Measurements from ENCODE around the gene DYRK1A.

Gene DYRK1A

DNA sequence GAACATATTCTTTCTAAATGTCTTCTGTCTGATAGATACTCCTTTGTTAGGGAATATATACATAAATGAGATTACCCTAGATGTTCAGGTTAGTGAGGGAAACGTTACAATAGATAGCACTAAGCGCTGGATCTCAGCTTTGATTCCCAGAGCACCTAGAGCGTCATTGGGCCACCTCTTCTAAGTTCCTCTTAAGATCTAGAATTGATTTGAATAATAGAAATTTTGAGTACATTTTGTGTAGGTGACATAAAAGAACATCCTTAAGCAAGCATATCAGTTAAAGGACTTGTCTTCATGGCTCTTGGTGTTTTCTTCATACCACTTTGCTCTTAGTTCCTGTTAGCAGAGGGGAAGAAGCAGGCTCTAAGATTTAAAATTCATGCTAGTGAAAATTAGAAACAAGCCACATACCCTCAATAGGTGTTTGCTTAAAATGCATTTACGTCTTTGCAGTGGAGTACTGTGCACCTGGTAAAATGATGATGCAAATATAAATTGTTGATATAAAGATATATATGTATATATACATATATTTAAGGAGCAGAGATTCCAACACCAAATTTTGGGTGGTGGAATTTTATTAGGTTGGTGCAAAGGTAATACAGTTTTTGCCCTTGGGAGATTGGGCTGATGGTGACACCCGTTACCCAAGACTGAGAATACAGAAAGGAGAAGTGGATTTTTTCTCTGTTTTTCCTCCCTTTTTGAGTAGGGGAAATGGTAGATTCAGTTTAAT, 47.1 kb downstream of the DYRK1A start:
- Mint-ChIP-seq H3K4me1 (ENCODE audit: low read depth) (peaks cover 46% of the 10 kb centered on the region), H3K4me3 (no peak overlapping the region), H3K9me3 (no peaks in the 10 kb centered on the region), H3K27me3 (ENCODE audit: low read depth) (no peaks in the 10 kb centered on the region), H3K27ac (no peak overlapping the region), H3K36me3 (ENCODE audit: low read depth) (peaks cover 7% of the 10 kb centered on the region)

DNA sequence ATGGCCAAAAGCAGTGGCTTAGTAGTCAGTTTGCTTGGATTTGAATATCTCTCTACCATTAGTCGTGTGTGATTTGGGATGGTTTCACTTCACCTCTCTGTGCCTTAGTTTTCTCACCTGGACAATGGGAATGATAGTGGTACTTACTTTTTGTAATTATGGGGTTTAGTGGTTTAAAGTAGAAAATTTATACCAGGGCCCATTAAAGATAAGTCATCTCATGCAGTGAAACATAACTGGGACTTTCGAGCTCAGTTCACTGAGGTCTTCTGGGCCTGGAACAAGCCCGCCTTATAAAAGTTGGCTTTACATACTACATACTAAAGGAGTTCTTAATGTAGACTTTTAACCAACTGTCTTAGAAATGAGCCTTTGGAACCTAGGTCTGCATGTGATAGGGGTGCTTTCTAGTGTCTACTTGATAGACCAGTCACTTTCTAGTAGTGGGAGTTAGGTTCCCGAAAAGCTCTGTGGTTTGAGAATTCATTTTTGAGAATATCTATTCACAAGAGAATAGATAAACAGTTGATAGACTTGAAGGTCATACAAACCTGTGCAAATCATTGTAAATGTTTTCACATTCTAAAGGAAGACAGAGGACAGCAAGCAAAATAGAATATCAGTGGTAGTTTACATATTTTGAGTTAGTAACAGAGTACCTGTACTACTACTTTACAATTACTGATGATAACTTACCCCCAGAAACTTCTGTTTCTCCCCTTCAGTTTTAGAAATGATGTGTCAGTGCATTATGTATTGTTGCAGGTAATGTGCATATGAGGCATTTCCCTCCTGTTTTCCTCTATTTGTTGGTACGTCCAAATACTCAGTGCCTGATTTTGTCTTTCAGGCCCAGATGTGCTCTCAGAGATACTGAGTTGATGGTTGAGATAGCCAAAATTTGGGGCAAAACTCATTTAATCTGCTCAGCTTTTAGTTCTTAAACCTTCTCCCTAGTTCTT, 48.0 kb downstream of the DYRK1A start:
- Mint-ChIP-seq H3K36me3 (ENCODE audit: low read depth) (peaks cover 6% of the 10 kb centered on the region), H3K4me3 (no peak overlapping the region), H3K27me3 (ENCODE audit: low read depth) (no peaks in the 10 kb centered on the region), H3K27ac (peak overlapping the region; percentile 58), H3K9me3 (no peaks in the 10 kb centered on the region), H3K4me1 (ENCODE audit: low read depth) (peaks cover 52% of the 10 kb centered on the region)

DNA sequence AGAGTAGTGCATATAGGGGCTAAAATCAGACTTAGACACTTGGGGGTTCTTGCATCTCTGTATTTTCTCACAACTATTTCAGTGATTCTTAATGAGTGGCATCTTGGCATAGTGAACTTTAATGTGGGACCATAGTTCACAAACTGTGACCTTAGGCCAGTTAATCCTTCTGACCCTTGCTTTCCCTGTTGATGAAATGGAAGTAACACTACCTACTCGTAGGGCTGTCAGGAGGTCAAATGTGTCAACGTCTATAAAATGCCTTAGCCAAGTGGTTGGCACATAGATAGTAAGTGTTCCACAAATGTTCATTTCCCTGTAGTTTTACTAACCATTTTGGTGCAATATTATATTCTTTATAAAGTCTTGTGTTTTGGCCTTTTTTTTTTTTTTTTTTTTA, 49.4 kb downstream of the DYRK1A start:
- Mint-ChIP-seq H3K36me3 (ENCODE audit: low read depth) (peaks cover 11% of the 10 kb centered on the region), H3K27ac (no peak overlapping the region), H3K27me3 (ENCODE audit: low read depth) (no peaks in the 10 kb centered on the region), H3K9me3 (no peaks in the 10 kb centered on the region), H3K4me3 (no peak overlapping the region), H3K4me1 (ENCODE audit: low read depth) (peaks cover 51% of the 10 kb centered on the region)

- no peak overlapping the region for H3K27ac Mint-ChIP-seq
- H3K27me3 Mint-ChIP-seq (ENCODE audit: low read depth): no peaks in the 10 kb centered on the region
- no peak overlapping the region for H3K4me3 Mint-ChIP-seq
- H3K4me1 Mint-ChIP-seq (ENCODE audit: low read depth): peaks cover 50% of the 10 kb centered on the region
- H3K36me3 Mint-ChIP-seq (ENCODE audit: low read depth): peaks cover 12% of the 10 kb centered on the region
- H3K9me3 Mint-ChIP-seq: no peaks in the 10 kb centered on the region
Observed at GRCh38 chr21:37416914-37417313, 50.3 kb downstream of the DYRK1A start.

GRCh38 chr21:37419228-37419906, 52.8 kb downstream of the DYRK1A start:
- Mint-ChIP-seq H3K4me3 (peak overlapping the region; percentile 4), H3K4me1 (ENCODE audit: low read depth) (peaks cover 40% of the 10 kb centered on the region), H3K36me3 (ENCODE audit: low read depth) (peaks cover 21% of the 10 kb centered on the region), H3K9me3 (no peaks in the 10 kb centered on the region), H3K27me3 (ENCODE audit: low read depth) (no peaks in the 10 kb centered on the region), H3K27ac (peak overlapping the region; percentile 26)

GRCh38 chr21:37421306-37421705, 54.7 kb downstream of the DYRK1A start:
- Mint-ChIP-seq H3K4me1 (ENCODE audit: low read depth) (peaks cover 27% of the 10 kb centered on the region), H3K27ac (no peak overlapping the region), H3K36me3 (ENCODE audit: low read depth) (peaks cover 27% of the 10 kb centered on the region), H3K9me3 (no peaks in the 10 kb centered on the region), H3K4me3 (no peak overlapping the region), H3K27me3 (ENCODE audit: low read depth) (no peaks in the 10 kb centered on the region)

DNA sequence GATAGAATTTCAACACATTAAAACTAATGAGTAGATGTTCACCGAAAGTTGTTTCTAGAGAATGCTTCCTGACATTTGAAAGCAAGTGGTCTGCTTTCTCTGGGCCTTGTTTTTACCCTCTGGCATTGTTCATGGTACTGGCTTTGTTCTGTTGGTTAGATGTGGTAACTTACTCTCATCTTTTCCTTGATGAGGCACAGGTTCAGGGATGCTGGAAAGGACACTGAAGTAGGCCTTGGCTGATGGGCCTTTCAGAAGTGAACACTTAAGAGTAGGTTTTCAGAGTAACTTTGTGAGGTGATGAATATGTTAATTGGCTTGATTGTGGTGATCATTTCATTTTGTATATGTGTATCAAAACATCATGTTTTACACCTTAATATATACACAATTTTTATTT, 55.8 kb downstream of the DYRK1A start:
- H3K27me3 Mint-ChIP-seq (ENCODE audit: low read depth): no peaks in the 10 kb centered on the region
- no peak overlapping the region for H3K27ac Mint-ChIP-seq
- no peak overlapping the region for H3K4me3 Mint-ChIP-seq
- no peaks in the 10 kb centered on the region for H3K9me3 Mint-ChIP-seq
- H3K4me1 Mint-ChIP-seq (ENCODE audit: low read depth): peaks cover 29% of the 10 kb centered on the region
- H3K36me3 Mint-ChIP-seq (ENCODE audit: low read depth): peaks cover 27% of the 10 kb centered on the region

GRCh38 chr21:37423103-37423502, 56.5 kb downstream of the DYRK1A start:
- Mint-ChIP-seq H3K4me1 (ENCODE audit: low read depth) (peaks cover 26% of the 10 kb centered on the region), H3K9me3 (no peaks in the 10 kb centered on the region), H3K36me3 (ENCODE audit: low read depth) (peaks cover 29% of the 10 kb centered on the region), H3K27ac (peak overlapping the region; percentile 2), H3K4me3 (no peak overlapping the region), H3K27me3 (ENCODE audit: low read depth) (no peaks in the 10 kb centered on the region)

- Mint-ChIP-seq H3K4me1 (ENCODE audit: low read depth) (peaks cover 23% of the 10 kb centered on the region), H3K4me3 (no peak overlapping the region), H3K27me3 (ENCODE audit: low read depth) (no peaks in the 10 kb centered on the region), H3K27ac (no peak overlapping the region), H3K36me3 (ENCODE audit: low read depth) (peaks cover 34% of the 10 kb centered on the region), H3K9me3 (no peaks in the 10 kb centered on the region)
Observed at GRCh38 chr21:37424396-37424795, 57.8 kb downstream of the DYRK1A start.

- no peak overlapping the region for H3K27ac Mint-ChIP-seq
- H3K4me1 Mint-ChIP-seq (ENCODE audit: low read depth): peaks cover 21% of the 10 kb centered on the region
- H3K4me3 Mint-ChIP-seq: no peak overlapping the region
- no peaks in the 10 kb centered on the region for H3K27me3 Mint-ChIP-seq (ENCODE audit: low read depth)
- H3K36me3 Mint-ChIP-seq (ENCODE audit: low read depth): peaks cover 32% of the 10 kb centered on the region
- H3K9me3 Mint-ChIP-seq: no peaks in the 10 kb centered on the region
Observed at GRCh38 chr21:37425001-37425400, 58.4 kb downstream of the DYRK1A start.

GRCh38 chr21:37425684-37426083, 59.1 kb downstream of the DYRK1A start:
- H3K4me1 Mint-ChIP-seq (ENCODE audit: low read depth): peaks cover 23% of the 10 kb centered on the region
- peaks cover 30% of the 10 kb centered on the region for H3K36me3 Mint-ChIP-seq (ENCODE audit: low read depth)
- no peaks in the 10 kb centered on the region for H3K9me3 Mint-ChIP-seq
- H3K27me3 Mint-ChIP-seq (ENCODE audit: low read depth): no peaks in the 10 kb centered on the region
- H3K27ac Mint-ChIP-seq: no peak overlapping the region
- no peak overlapping the region for H3K4me3 Mint-ChIP-seq

GRCh38 chr21:37427221-37427620, 60.6 kb downstream of the DYRK1A start:
- H3K4me3 Mint-ChIP-seq: no peak overlapping the region
- peaks cover 28% of the 10 kb centered on the region for H3K36me3 Mint-ChIP-seq (ENCODE audit: low read depth)
- H3K27ac Mint-ChIP-seq: no peak overlapping the region
- H3K4me1 Mint-ChIP-seq (ENCODE audit: low read depth): peaks cover 29% of the 10 kb centered on the region
- H3K9me3 Mint-ChIP-seq: no peaks in the 10 kb centered on the region
- no peaks in the 10 kb centered on the region for H3K27me3 Mint-ChIP-seq (ENCODE audit: low read depth)

GRCh38 chr21:37429356-37429755, 62.8 kb downstream of the DYRK1A start:
- H3K27me3 Mint-ChIP-seq (ENCODE audit: low read depth): no peaks in the 10 kb centered on the region
- no peak overlapping the region for H3K4me3 Mint-ChIP-seq
- H3K27ac Mint-ChIP-seq: no peak overlapping the region
- peaks cover 23% of the 10 kb centered on the region for H3K36me3 Mint-ChIP-seq (ENCODE audit: low read depth)
- H3K4me1 Mint-ChIP-seq (ENCODE audit: low read depth): peaks cover 32% of the 10 kb centered on the region
- H3K9me3 Mint-ChIP-seq: no peaks in the 10 kb centered on the region

- peaks cover 32% of the 10 kb centered on the region for H3K4me1 Mint-ChIP-seq (ENCODE audit: low read depth)
- H3K36me3 Mint-ChIP-seq (ENCODE audit: low read depth): peaks cover 23% of the 10 kb centered on the region
- H3K27ac Mint-ChIP-seq: peak overlapping the region; percentile 2
- H3K27me3 Mint-ChIP-seq (ENCODE audit: low read depth): no peaks in the 10 kb centered on the region
- H3K4me3 Mint-ChIP-seq: no peak overlapping the region
- no peaks in the 10 kb centered on the region for H3K9me3 Mint-ChIP-seq
Observed at GRCh38 chr21:37430184-37430821, 63.7 kb downstream of the DYRK1A start.
